BLaER1 treated with 17β-estradiol and CSF1 and Interleukin-3, amounts not matched to agents 10 nM and 100 nM (cell line): ENCODE results near the gene CD8B2.
"Not testable (repeated sequence)": the region's sequence is repeated elsewhere in the genome, so short reads cannot be mapped to it uniquely, and the experiment has no call there.

Experiments used
- H3K27ac ChIP-seq, 11 experiments: shearing (Covaris generic); formaldehyde crosslinking; 2 replicates each; pipeline ENCODE4 v1.8.1; 2022
- H3K27me3 ChIP-seq, 11 experiments: shearing (Covaris generic); formaldehyde crosslinking; 2 replicates each; pipeline ENCODE4 v1.8.1; 2022
- H3K36me3 ChIP-seq, 11 experiments: shearing (Covaris generic); formaldehyde crosslinking; 2 replicates each; pipeline ENCODE4 v1.8.1; 2022
- H3K4me1 ChIP-seq, 10 experiments: shearing (Covaris generic); formaldehyde crosslinking; 2 replicates each; pipeline ENCODE4 v1.8.1; 2022
- H3K4me2 ChIP-seq, 11 experiments: shearing (Covaris generic); formaldehyde crosslinking; 2 replicates each; pipeline ENCODE4 v1.8.1; 2022
- H3K4me3 ChIP-seq, 10 experiments: shearing (Covaris generic); formaldehyde crosslinking; 2 replicates each; pipeline ENCODE4 v1.8.1; 2022
- H3K9ac ChIP-seq, 11 experiments: shearing (Covaris generic); formaldehyde crosslinking; 2 replicates each; pipeline ENCODE4 v1.8.1; 2022
- H3K9me3 ChIP-seq, 11 experiments: shearing (Covaris generic); formaldehyde crosslinking; replicated peaks in 1 of 11; 2 replicates each; pipeline ENCODE4 v1.8.1; 2022
- H4K20me1 ChIP-seq, 11 experiments: shearing (Covaris generic); formaldehyde crosslinking; 2 replicates each; pipeline ENCODE4 v1.8.1; 2022

Gene CD8B2

GRCh38 chr2:106504192-106504591, 17.0 kb downstream of the CD8B2 start:
- not testable (repeated sequence) for H3K4me1 ChIP-seq, H3K27me3 ChIP-seq, H3K4me2 ChIP-seq, H3K9ac ChIP-seq, H3K4me3 ChIP-seq, H3K27ac ChIP-seq, H4K20me1 ChIP-seq, H3K9me3 ChIP-seq, H3K36me3 ChIP-seq

GRCh38 chr2:106504787-106505186, 17.6 kb downstream of the CD8B2 start:
- H3K4me3 ChIP-seq, H3K27ac ChIP-seq, H3K4me1 ChIP-seq, H3K4me2 ChIP-seq, H3K9ac ChIP-seq, H4K20me1 ChIP-seq, H3K9me3 ChIP-seq, H3K27me3 ChIP-seq, H3K36me3 ChIP-seq: not testable (repeated sequence)

GRCh38 chr2:106506002-106506687, 19.0 kb downstream of the CD8B2 start:
- H3K27me3 ChIP-seq, H3K9ac ChIP-seq, H4K20me1 ChIP-seq, H3K4me2 ChIP-seq, H3K4me3 ChIP-seq, H3K27ac ChIP-seq, H3K9me3 ChIP-seq, H3K36me3 ChIP-seq: not testable (repeated sequence)
- peaks cover 0 to 16% (median 8%) of the 10 kb centered on the region in 10 experiments; a peak in 15 of 20 replicates for H3K4me1 ChIP-seq

- H3K4me3 ChIP-seq, H3K27ac ChIP-seq, H3K9me3 ChIP-seq, H3K9ac ChIP-seq, H3K36me3 ChIP-seq, H3K4me2 ChIP-seq, H4K20me1 ChIP-seq, H3K27me3 ChIP-seq: not testable (repeated sequence)
- peaks cover 0 to 30% (median 11%) of the 10 kb centered on the region in 10 experiments; a peak in 15 of 20 replicates for H3K4me1 ChIP-seq
Measured at GRCh38 chr2:106508660-106509373, 21.7 kb downstream of the CD8B2 start.

- H3K27ac ChIP-seq, H3K4me2 ChIP-seq, H3K36me3 ChIP-seq, H3K9me3 ChIP-seq, H3K4me3 ChIP-seq, H3K9ac ChIP-seq, H3K27me3 ChIP-seq, H4K20me1 ChIP-seq: not testable (repeated sequence)
- H3K4me1 ChIP-seq = peaks cover 0 to 30% (median 11%) of the 10 kb centered on the region in 10 experiments; a peak in 15 of 20 replicates
Measured at GRCh38 chr2:106509374-106509770, 22.2 kb downstream of the CD8B2 start.

GRCh38 chr2:106510791-106511190, 23.6 kb downstream of the CD8B2 start:
- Histone ChIP-seq H3K27ac (peak overlapping the region in 1 of 11 experiments; percentile 42; a peak in 2 of 22 replicates), H3K4me1 (peaks cover 0 to 41% (median 14%) of the 10 kb centered on the region in 10 experiments; a peak in 16 of 20 replicates), H3K4me2 (peak overlapping the region in 9 of 11 experiments; percentile 16 to 73 (median 33); a peak in 8 of 22 replicates)
- H3K27me3 ChIP-seq, H3K9me3 ChIP-seq, H3K36me3 ChIP-seq, H3K4me3 ChIP-seq, H3K9ac ChIP-seq, H4K20me1 ChIP-seq: not testable (repeated sequence)

GRCh38 chr2:106511476-106511901, 24.3 kb downstream of the CD8B2 start:
- peaks cover 0 to 41% (median 14%) of the 10 kb centered on the region in 10 experiments; a peak in 16 of 20 replicates for H3K4me1 ChIP-seq
- H3K27me3 ChIP-seq, H4K20me1 ChIP-seq, H3K4me3 ChIP-seq, H3K9me3 ChIP-seq, H3K36me3 ChIP-seq, H3K9ac ChIP-seq: not testable (repeated sequence)
- peak overlapping the region in 1 of 11 experiments; percentile 30; a peak in 1 of 22 replicates for H3K27ac ChIP-seq
- peak overlapping the region in 5 of 11 experiments; percentile 6 to 73 (median 51); a peak in 7 of 22 replicates for H3K4me2 ChIP-seq

GRCh38 chr2:106511934-106512333, 24.8 kb downstream of the CD8B2 start:
- H3K27ac ChIP-seq = peak overlapping the region in 1 of 11 experiments; percentile 17; a peak in 1 of 22 replicates
- not testable (repeated sequence) for H3K9me3 ChIP-seq, H3K4me3 ChIP-seq, H3K36me3 ChIP-seq, H3K9ac ChIP-seq, H3K27me3 ChIP-seq, H4K20me1 ChIP-seq
- peaks cover 0 to 41% (median 14%) of the 10 kb centered on the region in 10 experiments; a peak in 16 of 20 replicates for H3K4me1 ChIP-seq
- peak overlapping the region in 5 of 11 experiments; percentile 6 to 59 (median 51); a peak in 7 of 22 replicates for H3K4me2 ChIP-seq

- H3K27me3 ChIP-seq, H3K4me3 ChIP-seq, H3K9ac ChIP-seq, H3K9me3 ChIP-seq, H3K36me3 ChIP-seq, H3K27ac ChIP-seq, H4K20me1 ChIP-seq, H3K4me2 ChIP-seq: not testable (repeated sequence)
- H3K4me1 ChIP-seq = peaks cover 0 to 41% (median 14%) of the 10 kb centered on the region in 10 experiments; a peak in 16 of 20 replicates
Measured at GRCh38 chr2:106513391-106513790, 26.2 kb downstream of the CD8B2 start.

- Histone ChIP-seq H3K4me2 (peak overlapping the region in 5 of 11 experiments; percentile 34 to 50 (median 45); a peak in 7 of 22 replicates), H3K4me1 (peaks cover 0 to 37% (median 14%) of the 10 kb centered on the region in 10 experiments; a peak in 16 of 20 replicates)
- not testable (repeated sequence) for H3K27ac ChIP-seq, H3K27me3 ChIP-seq, H3K9ac ChIP-seq, H3K4me3 ChIP-seq, H4K20me1 ChIP-seq, H3K36me3 ChIP-seq, H3K9me3 ChIP-seq
Measured at GRCh38 chr2:106514827-106515226, 27.7 kb downstream of the CD8B2 start.
